Measurements from ENCODE around the gene PRSS27. TPM values are rescaled to one million over a fixed set of nuclear protein-coding genes. Genes with fewer than 3 reads are reported as not detected.

PRSS27 gene
- total RNA-seq, 1 donor from 2014 or later = 5.5 TPM

DNA sequence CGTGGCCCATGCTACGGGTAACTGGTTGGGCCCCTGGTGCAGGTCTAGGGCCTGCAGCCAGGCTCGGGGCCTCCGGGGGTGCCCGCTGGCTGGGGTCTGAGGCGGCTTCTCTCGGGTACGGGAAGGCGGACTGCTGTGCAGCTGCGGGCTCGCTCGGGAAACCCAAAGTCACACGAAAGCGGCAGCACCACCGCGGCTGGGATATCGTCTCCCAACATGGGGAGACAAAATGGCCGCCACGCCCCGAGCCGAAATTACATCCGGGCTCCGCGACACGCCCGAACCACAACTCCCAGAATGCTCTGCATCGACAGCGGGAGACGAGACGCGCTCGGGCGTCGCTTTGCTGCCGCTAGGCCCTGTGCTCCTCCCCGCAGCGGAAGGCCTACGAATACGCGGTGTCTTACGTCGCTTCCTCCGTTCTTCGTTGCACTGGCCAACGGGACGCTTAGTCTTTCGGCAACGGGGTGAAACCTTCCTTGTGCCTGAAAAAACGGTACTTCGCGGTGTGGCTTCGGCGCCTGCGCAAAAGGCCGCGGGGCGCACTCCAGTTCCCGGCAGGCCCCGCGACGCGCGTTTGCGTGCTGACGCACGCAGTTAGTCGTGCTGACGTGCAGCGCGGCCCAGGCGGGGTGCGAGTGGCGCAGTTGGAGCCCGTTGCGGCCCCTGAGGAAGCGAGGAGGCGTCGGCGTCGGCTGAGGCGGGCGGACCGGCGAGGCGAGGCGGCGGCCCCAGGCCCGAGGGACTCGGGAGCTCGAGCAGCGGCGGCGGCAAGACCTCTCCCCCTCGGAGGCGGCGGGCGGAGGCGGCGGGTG lies 32.2 kb upstream of the PRSS27 start, which contains the start of gene SRRM2:
Gene SRRM2 (plus strand): TSS at position 604 of the 815 bp plus-strand sequence. CDS start 3,727 bp downstream, outside the sequence.
- TF ChIP-seq, protein P1, sequence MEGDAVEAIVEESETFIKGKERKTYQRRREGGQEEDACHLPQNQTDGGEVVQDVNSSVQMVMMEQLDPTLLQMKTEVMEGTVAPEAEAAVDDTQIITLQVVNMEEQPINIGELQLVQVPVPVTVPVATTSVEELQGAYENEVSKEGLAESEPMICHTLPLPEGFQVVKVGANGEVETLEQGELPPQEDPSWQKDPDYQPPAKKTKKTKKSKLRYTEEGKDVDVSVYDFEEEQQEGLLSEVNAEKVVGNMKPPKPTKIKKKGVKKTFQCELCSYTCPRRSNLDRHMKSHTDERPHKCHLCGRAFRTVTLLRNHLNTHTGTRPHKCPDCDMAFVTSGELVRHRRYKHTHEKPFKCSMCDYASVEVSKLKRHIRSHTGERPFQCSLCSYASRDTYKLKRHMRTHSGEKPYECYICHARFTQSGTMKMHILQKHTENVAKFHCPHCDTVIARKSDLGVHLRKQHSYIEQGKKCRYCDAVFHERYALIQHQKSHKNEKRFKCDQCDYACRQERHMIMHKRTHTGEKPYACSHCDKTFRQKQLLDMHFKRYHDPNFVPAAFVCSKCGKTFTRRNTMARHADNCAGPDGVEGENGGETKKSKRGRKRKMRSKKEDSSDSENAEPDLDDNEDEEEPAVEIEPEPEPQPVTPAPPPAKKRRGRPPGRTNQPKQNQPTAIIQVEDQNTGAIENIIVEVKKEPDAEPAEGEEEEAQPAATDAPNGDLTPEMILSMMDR (IDR thresholded peaks at IDR 0.05) = no peak
- Mint-ChIP-seq H3K27me3 (ENCODE audit: unreplicated experiment) (no peaks in the 10 kb centered on the region), H3K4me1 (ENCODE audit: unreplicated experiment) (peaks cover 46% of the 10 kb centered on the region), H3K4me3 (ENCODE audit: unreplicated experiment) (peak within 1 kb of the TSS; percentile 87), H3K36me3 (ENCODE audit: unreplicated experiment) (peaks cover 8% of the 10 kb centered on the region), H3K27ac (ENCODE audit: unreplicated experiment) (peak within 1 kb of the TSS; percentile 100), H3K9me3 (ENCODE audit: unreplicated experiment) (no peaks in the 10 kb centered on the region)
- peak; percentile 98 for DNase-seq (ENCODE audit: extremely low spot score, unreplicated experiment)

DNA sequence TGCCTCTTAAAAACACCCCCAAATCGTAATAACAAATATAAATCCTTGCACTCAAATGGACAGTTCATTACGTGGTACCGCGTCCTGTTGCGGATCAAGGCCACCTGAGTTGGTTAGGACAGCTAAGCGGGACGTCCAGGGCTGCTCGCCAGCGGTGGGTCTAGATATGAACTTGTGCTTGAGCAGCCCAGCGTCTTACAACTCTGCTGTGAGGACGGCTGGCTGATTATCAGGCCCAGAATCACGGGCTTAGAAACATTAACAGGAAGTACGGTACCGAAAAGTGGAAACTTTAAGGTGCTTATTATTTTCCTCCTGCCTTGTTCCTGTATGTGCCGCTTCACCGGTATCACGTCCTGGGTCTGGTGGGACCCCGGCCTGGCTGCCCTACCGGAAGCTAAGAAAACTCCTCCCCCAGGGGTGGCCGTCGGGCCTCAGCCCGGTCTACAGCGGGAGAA lies 31.6 kb upstream of the PRSS27 start:
- Mint-ChIP-seq H3K4me3 (ENCODE audit: unreplicated experiment) (peak overlapping the region; percentile 87), H3K4me1 (ENCODE audit: unreplicated experiment) (peaks cover 40% of the 10 kb centered on the region), H3K27ac (ENCODE audit: unreplicated experiment) (peak overlapping the region; percentile 100), H3K27me3 (ENCODE audit: unreplicated experiment) (no peaks in the 10 kb centered on the region), H3K9me3 (ENCODE audit: unreplicated experiment) (no peaks in the 10 kb centered on the region), H3K36me3 (ENCODE audit: unreplicated experiment) (peaks cover 7% of the 10 kb centered on the region)
- TF ChIP-seq, protein P1 (IDR thresholded peaks at IDR 0.05) = no peak
- no peak for DNase-seq (ENCODE audit: extremely low spot score, unreplicated experiment)

DNA sequence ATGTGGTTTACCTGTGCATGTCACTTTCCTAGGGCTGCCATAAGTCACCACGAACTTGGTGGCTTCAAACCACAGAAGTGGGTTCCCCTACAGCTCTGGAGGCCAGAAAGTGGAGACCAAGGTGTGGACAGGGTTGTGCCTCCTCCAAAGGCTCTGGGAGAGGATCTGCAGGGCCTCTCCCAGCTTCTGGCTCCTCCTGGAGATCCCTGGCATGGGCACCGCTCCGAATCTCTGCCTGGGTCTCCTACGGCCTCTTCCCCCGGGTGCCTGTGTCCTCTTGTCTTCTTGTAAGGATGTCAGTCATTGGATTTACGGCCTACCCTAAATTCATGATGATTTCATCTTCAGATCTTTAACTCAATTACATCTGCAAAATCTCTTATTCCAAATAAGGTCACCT lies 29.9 kb upstream of the PRSS27 start:
- TF ChIP-seq, protein P1 (IDR thresholded peaks at IDR 0.05) = no peak
- peaks cover 26% of the 10 kb centered on the region for H3K4me1 Mint-ChIP-seq (ENCODE audit: unreplicated experiment)
- no peaks in the 10 kb centered on the region for H3K9me3 Mint-ChIP-seq (ENCODE audit: unreplicated experiment)
- H3K36me3 Mint-ChIP-seq (ENCODE audit: unreplicated experiment) = peaks cover 7% of the 10 kb centered on the region
- DNase-seq (ENCODE audit: extremely low spot score, unreplicated experiment) = no peak
- no peaks in the 10 kb centered on the region for H3K27me3 Mint-ChIP-seq (ENCODE audit: unreplicated experiment)
- H3K27ac Mint-ChIP-seq (ENCODE audit: unreplicated experiment) = peak overlapping the region; percentile 100
- no peak overlapping the region for H3K4me3 Mint-ChIP-seq (ENCODE audit: unreplicated experiment)

DNA sequence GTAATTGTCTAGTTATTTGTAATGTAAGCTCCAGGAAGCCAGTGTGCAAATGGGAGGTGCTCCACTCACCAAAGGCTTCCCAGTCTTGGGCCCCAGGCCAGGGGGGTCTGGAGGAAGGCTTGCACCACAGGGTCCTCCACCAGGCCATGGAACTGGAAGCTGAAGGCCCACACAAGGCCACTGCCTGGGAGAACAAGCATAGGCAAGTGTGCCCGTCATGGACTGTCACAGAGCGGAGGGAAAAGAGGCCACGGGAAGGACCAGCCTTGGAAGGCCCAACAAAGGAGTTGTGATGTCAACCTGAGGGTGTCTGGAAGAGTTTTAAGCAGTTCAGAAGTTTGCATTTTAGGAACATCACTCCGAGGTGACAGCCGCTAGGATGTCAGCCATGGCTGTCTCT lies 29.5 kb upstream of the PRSS27 start:
- peaks cover 6% of the 10 kb centered on the region for H3K36me3 Mint-ChIP-seq (ENCODE audit: unreplicated experiment)
- peaks cover 22% of the 10 kb centered on the region for H3K4me1 Mint-ChIP-seq (ENCODE audit: unreplicated experiment)
- no peaks in the 10 kb centered on the region for H3K9me3 Mint-ChIP-seq (ENCODE audit: unreplicated experiment)
- TF ChIP-seq, protein P1 (IDR thresholded peaks at IDR 0.05) = no peak
- H3K27me3 Mint-ChIP-seq (ENCODE audit: unreplicated experiment) = no peaks in the 10 kb centered on the region
- DNase-seq (ENCODE audit: extremely low spot score, unreplicated experiment) = no peak
- no peak overlapping the region for H3K4me3 Mint-ChIP-seq (ENCODE audit: unreplicated experiment)
- no peak overlapping the region for H3K27ac Mint-ChIP-seq (ENCODE audit: unreplicated experiment)

DNA sequence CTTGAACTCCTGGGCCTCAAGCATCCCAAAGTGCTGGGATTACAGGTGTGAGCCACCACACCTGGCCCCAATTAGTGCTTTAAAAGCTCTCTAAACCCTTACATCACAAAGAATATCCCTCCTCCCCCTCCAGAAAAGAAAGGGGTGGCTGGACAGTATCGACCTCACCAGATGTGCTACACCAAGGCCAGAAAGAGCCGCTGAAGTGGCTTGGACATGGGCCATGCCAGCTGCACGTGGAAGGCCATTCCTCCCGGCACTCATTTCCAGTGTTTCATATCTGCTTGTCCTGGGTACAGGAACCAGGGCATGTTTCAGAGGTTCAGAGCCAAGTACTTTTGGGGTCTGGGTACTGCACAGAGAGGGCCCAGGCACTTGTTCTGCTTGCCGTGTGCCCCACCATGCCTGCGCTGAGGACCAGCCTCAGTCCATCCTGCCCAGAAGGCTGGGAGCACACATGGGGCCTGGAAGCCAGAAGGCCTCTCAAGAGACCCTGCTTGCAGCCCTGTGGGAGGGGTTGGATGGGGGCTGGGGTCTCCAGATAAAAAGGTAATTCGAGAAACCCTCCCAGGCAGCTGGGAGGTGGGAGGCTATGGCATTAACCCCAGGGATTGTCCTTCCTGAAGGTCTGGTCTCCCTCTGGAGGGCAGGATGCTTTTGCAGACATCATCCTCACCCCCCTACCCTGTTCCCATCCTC lies 28.9 kb upstream of the PRSS27 start:
- Mint-ChIP-seq H3K9me3 (ENCODE audit: unreplicated experiment) (no peaks in the 10 kb centered on the region), H3K36me3 (ENCODE audit: unreplicated experiment) (peaks cover 2% of the 10 kb centered on the region), H3K4me3 (ENCODE audit: unreplicated experiment) (no peak overlapping the region), H3K27ac (ENCODE audit: unreplicated experiment) (no peak overlapping the region), H3K27me3 (ENCODE audit: unreplicated experiment) (no peaks in the 10 kb centered on the region), H3K4me1 (ENCODE audit: unreplicated experiment) (peaks cover 16% of the 10 kb centered on the region)
- TF ChIP-seq, protein P1 (IDR thresholded peaks at IDR 0.05) = no peak
- DNase-seq (ENCODE audit: extremely low spot score, unreplicated experiment) = no peak

All from osteocyte (in vitro differentiated cells).